ENCODE results near the gene MACF1.
A peak's percentile ranks its signal among the peaks of the same experiment; 100 is the strongest.

MACF1 gene

DNA sequence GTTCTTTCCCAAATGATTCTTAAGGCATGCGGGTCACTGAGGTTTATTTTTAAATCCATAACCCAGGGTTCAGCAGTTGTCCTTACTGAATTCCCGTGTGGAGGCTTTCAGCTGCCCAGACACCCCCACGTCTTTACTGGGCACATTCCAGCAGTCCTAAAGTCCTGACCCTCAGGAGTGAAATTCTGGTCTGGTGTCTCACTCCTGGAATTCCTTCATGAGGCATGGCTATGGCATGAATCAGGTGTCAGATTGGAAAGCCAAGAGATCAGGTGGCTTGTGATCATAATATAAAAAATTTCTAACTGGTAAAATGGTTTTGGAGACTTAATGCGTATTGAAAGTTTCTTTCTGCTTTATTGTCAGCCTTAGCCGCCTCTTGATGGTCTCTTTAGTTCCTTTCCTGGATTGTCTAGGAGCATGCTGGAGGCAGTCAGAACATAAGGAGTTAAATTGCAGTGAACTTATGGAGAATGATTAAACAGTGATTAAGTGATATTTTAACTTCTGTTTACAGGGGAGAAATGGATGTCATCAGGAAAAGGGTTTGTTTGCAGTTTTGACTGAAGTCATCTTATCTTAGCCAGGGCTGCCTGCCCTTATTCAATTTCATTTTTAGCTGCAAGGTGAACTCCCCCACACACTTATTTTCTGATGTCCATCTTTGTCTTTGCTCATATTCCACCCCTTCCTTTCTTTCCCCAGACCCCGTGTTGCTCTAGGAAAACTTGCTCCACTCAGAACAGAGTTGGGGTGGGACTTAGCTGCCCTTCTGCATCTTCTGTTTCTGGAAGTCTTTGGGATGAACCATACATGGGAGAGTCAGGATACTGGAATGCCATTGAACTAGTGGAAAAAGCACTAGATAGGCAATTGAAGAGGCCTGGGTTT is 25.7 kb upstream of the MACF1 start:
- no peaks in the 10 kb centered on the region for H3K79me2 ChIP-seq (ENCODE audit: insufficient read depth, low read depth)
- no peak overlapping the region for H3K9ac ChIP-seq
- no peaks in the 10 kb centered on the region for H3K36me3 ChIP-seq (ENCODE audit: insufficient read depth)
- no peaks in the 10 kb centered on the region for H3K27me3 ChIP-seq (ENCODE audit: insufficient read depth, low read depth)
- peaks cover 9% of the 10 kb centered on the region for H3K4me1 ChIP-seq (ENCODE audit: low read depth, poor library complexity, severe bottlenecking)
- H2AFZ ChIP-seq (ENCODE audit: low read depth) = no peak overlapping the region
- H3K4me2 ChIP-seq = no peak overlapping the region
- TF ChIP-seq CTCF (conservative IDR thresholded peaks at IDR 0.05; ENCODE audit: low read depth, low read length) = no peak
- H4K20me1 ChIP-seq (ENCODE audit: insufficient read depth) = no peaks in the 10 kb centered on the region
- no peak overlapping the region for H3K4me3 ChIP-seq (IDR thresholded peaks at IDR 0.05; ENCODE audit: insufficient read depth, low read depth, low read length)
- no peak overlapping the region for H3K27ac ChIP-seq

DNA sequence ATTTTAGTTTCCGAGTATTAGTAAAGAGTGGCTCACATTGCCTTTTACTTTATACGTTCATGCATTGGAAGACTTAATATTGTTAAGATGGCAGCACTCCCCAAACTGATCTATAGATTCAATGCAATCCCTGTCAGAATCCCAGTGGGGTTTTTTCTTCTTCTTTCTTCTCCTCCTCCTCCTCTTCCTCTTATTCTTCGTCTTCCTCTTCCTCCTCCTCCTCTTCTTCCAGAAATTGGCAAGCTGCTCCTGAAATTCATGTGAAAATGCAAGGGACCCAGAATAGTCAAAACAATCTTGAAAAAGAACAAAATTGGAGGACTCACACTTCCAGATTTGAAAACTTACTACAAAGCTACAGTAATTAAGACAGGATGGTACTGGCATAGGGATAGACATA is 23.2 kb upstream of the MACF1 start:
- TF ChIP-seq CTCF (conservative IDR thresholded peaks at IDR 0.05; ENCODE audit: low read depth, low read length) = no peak
- no peak overlapping the region for H3K27ac ChIP-seq
- H3K4me2 ChIP-seq = no peak overlapping the region
- H3K27me3 ChIP-seq (ENCODE audit: insufficient read depth, low read depth) = no peaks in the 10 kb centered on the region
- H2AFZ ChIP-seq (ENCODE audit: low read depth) = no peak overlapping the region
- H3K9ac ChIP-seq = no peak overlapping the region
- no peaks in the 10 kb centered on the region for H3K79me2 ChIP-seq (ENCODE audit: insufficient read depth, low read depth)
- H3K4me1 ChIP-seq (ENCODE audit: low read depth, poor library complexity, severe bottlenecking) = peaks cover 18% of the 10 kb centered on the region
- no peaks in the 10 kb centered on the region for H4K20me1 ChIP-seq (ENCODE audit: insufficient read depth)
- H3K36me3 ChIP-seq (ENCODE audit: insufficient read depth) = no peaks in the 10 kb centered on the region
- H3K4me3 ChIP-seq (IDR thresholded peaks at IDR 0.05; ENCODE audit: insufficient read depth, low read depth, low read length) = no peak overlapping the region

DNA sequence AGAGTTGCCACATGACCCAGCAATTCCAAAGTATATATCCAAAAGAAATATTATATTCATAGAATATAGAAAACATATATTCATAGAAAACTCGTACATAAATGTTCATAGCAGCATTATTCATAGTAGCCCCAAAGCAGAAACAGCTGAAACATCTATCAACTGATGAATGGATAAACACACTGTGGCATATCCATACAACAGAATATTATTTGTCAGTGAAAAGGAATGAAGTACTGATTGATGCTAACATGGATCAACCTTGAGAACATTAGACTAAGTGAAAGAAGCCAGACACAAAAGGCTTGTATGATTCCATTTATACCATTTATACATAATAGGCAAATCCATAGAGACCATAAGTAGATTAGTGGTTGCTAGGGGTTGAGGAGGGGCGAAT is 21.7 kb upstream of the MACF1 start:
- Histone ChIP-seq H4K20me1 (ENCODE audit: insufficient read depth) (0 out of 2 replicates have a peak, but pooled peaks cover 6% of the 10 kb centered on the region), H3K4me1 (ENCODE audit: low read depth, poor library complexity, severe bottlenecking) (peaks cover 18% of the 10 kb centered on the region), H3K79me2 (ENCODE audit: insufficient read depth, low read depth) (no peaks in the 10 kb centered on the region), H3K4me3 (IDR thresholded peaks at IDR 0.05; ENCODE audit: insufficient read depth, low read depth, low read length) (no peak overlapping the region), H2AFZ (ENCODE audit: low read depth) (no peak overlapping the region), H3K27me3 (ENCODE audit: insufficient read depth, low read depth) (no peaks in the 10 kb centered on the region), H3K27ac (no peak overlapping the region), H3K9ac (no peak overlapping the region), H3K36me3 (ENCODE audit: insufficient read depth) (no peaks in the 10 kb centered on the region), H3K4me2 (no peak overlapping the region)
- TF ChIP-seq CTCF (conservative IDR thresholded peaks at IDR 0.05; ENCODE audit: low read depth, low read length) = no peak

DNA sequence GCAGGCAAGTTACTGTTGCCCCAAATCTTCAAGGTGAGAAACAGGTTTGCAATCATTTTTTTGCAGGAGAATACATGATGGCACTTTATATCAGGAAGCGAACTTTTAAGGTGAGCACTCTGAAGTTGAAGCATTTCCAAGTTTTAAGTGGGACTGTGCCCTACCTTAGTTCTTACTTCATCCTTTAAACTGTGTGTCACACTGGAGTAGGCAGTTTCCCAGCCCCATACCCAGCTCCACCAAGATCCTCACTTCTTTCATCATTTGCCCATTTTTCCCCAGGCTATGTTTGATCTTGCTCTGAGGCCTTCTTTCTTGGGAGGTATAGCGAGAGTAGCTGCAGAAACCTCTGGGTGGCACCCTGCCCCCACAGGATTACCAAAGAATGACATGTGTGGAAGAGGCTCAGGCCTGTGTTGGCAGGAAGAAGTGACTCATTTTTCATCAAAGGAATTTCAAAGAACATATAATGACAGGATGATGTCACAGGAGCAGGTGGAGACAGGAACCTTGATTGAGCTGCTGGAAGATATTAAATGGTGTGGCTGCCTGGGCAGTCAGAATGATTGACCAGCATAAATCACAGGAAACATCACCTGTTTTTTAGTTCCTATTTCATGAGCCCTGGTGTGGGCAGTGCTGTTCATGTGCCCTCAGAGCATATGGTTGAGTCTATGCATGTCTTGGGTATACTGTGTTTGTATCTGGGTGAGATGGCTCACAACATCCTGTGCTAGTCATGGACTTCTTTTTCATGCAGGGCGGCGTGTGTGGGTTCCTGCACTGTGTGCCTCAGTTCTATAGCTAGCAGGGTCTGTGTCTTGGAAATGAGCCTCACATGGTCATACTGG is 20.8 kb upstream of the MACF1 start:
- TF ChIP-seq CTCF (conservative IDR thresholded peaks at IDR 0.05; ENCODE audit: low read depth, low read length) = peak; percentile 69
- H3K27ac ChIP-seq = peak overlapping the region; percentile 29
- H4K20me1 ChIP-seq (ENCODE audit: insufficient read depth) = 0 out of 2 replicates have a peak, but pooled peaks cover 6% of the 10 kb centered on the region
- no peaks in the 10 kb centered on the region for H3K79me2 ChIP-seq (ENCODE audit: insufficient read depth, low read depth)
- H3K4me2 ChIP-seq = peak overlapping the region; percentile 5; the same call in 1 of the 2 replicates
- H3K27me3 ChIP-seq (ENCODE audit: insufficient read depth, low read depth) = no peaks in the 10 kb centered on the region
- no peak overlapping the region for H3K4me3 ChIP-seq (IDR thresholded peaks at IDR 0.05; ENCODE audit: insufficient read depth, low read depth, low read length)
- H3K4me1 ChIP-seq (ENCODE audit: low read depth, poor library complexity, severe bottlenecking) = peaks cover 18% of the 10 kb centered on the region
- no peak overlapping the region for H2AFZ ChIP-seq (ENCODE audit: low read depth)
- no peak overlapping the region for H3K9ac ChIP-seq
- no peaks in the 10 kb centered on the region for H3K36me3 ChIP-seq (ENCODE audit: insufficient read depth)

Data from KMS-11 (cell line).